Measurements from ENCODE around the gene ABCA4.
"Not testable (repeated sequence)": the region's sequence is repeated elsewhere in the genome, so short reads cannot be mapped to it uniquely, and the experiment has no call there.

ABCA4 gene

DNA sequence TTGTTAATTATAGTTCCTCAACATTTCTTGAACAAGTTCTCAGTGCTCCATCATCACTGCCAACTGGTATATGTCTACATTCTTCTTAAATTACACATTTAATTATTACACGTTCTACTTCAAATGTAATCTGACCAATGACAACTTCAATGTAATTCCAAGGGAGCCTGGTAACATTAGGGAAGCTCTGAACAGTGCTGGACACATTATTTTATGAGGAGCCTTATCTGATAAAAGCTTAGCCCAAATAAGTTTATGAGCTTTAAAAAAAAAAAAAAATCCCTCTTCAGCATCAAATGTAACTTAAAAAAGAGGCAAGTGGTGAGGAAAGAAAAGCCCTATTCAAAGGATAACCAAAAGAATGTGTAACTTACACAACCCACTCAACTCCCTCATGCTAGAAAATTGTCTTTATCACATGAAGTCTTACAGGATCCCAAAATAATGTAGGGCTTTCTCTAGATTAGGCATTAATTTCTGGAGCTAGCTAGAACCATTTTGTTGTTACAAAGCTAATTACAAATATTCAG, 35.2 kb upstream of the ABCA4 start:
- no peak overlapping the region for H3K4me3 ChIP-seq (ENCODE audit: low read depth in 1 of 2, low read length in 1 of 2)
- H3K4me1 ChIP-seq (ENCODE audit: control insufficient read depth in 1 of 2, insufficient read depth in 1 of 2, low read depth in 1 of 2, low read length in 1 of 2): no peaks in the 10 kb centered on the region
- TF ChIP-seq, protein P1, sequence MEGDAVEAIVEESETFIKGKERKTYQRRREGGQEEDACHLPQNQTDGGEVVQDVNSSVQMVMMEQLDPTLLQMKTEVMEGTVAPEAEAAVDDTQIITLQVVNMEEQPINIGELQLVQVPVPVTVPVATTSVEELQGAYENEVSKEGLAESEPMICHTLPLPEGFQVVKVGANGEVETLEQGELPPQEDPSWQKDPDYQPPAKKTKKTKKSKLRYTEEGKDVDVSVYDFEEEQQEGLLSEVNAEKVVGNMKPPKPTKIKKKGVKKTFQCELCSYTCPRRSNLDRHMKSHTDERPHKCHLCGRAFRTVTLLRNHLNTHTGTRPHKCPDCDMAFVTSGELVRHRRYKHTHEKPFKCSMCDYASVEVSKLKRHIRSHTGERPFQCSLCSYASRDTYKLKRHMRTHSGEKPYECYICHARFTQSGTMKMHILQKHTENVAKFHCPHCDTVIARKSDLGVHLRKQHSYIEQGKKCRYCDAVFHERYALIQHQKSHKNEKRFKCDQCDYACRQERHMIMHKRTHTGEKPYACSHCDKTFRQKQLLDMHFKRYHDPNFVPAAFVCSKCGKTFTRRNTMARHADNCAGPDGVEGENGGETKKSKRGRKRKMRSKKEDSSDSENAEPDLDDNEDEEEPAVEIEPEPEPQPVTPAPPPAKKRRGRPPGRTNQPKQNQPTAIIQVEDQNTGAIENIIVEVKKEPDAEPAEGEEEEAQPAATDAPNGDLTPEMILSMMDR (IDR thresholded peaks at IDR 0.05): no peak
- no peaks in the 10 kb centered on the region for H3K36me3 ChIP-seq
- no peaks in the 10 kb centered on the region for H3K9me3 ChIP-seq
- no peak overlapping the region for H3K27ac ChIP-seq
- H3K27me3 ChIP-seq: peaks cover 16% of the 10 kb centered on the region

DNA sequence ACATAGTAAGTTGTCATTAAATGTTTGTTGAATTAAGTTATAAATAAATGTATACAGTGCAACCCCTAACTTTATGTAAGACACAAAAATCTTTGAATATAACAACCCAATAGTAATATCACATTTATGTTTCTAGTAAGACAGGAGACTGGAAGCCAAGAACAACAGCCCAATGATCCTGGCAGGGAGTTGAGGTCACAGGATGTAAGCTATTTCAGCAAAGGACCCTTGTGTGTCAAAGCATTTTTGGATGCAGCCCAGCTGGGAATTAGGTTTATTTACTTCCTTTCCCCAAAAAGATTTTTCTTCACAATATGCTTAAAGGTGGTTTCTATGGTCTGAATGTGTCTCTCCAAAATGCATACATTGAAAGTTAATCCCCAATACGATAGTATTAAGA, 34.0 kb upstream of the ABCA4 start:
- Histone ChIP-seq H3K27me3 (peaks cover 7% of the 10 kb centered on the region), H3K9me3 (no peaks in the 10 kb centered on the region), H3K4me1 (ENCODE audit: control insufficient read depth in 1 of 2, insufficient read depth in 1 of 2, low read depth in 1 of 2, low read length in 1 of 2) (no peaks in the 10 kb centered on the region), H3K36me3 (no peaks in the 10 kb centered on the region), H3K4me3 (ENCODE audit: low read depth in 1 of 2, low read length in 1 of 2) (no peak overlapping the region), H3K27ac (no peak overlapping the region)
- TF ChIP-seq, protein P1 (IDR thresholded peaks at IDR 0.05): no peak

DNA sequence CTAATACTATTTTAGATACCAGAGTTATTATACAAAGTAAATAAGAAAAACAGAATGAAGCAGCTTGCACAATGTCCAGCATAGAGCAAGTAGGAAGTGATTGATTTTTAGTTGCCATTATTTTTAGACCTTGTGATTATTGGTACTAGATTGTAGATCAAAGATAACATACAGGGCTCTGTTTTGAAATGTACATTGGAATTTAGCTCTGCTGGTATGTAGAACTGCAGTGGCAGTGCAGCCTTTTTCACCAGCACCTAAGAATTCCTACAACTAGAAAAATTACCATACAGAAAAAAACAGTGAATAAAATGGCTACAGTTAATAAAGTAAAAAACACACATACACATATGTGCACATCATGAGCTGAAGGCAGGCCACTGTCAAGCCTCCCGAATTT, 32.2 kb upstream of the ABCA4 start:
- Histone ChIP-seq H3K27me3 (no peaks in the 10 kb centered on the region), H3K27ac (no peak overlapping the region), H3K4me1 (ENCODE audit: control insufficient read depth in 1 of 2, insufficient read depth in 1 of 2, low read depth in 1 of 2, low read length in 1 of 2) (no peaks in the 10 kb centered on the region), H3K4me3 (ENCODE audit: low read depth in 1 of 2, low read length in 1 of 2) (no peak overlapping the region), H3K9me3 (no peaks in the 10 kb centered on the region), H3K36me3 (no peaks in the 10 kb centered on the region)
- TF ChIP-seq, protein P1 (IDR thresholded peaks at IDR 0.05): no peak

DNA sequence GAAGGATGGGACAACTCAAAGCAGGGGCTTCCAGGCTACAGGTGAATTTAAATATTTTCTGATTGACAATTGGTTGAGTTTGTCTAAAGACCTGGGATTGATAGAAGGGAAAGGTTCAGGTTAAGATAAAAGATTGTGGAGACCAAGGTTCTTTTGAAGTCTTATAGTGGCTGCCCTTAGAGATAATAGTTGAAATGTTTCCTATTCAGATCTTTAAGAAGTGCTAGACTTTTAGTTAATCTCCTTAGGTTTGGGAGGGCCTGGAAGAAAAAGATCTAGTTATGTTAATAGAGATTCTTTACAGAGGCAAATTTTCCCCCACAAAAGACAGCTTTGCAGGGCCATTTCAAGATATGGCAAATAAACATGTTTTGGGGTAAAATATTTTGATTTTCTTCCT, 28.2 kb upstream of the ABCA4 start:
- not testable (repeated sequence) for H3K36me3 ChIP-seq; H3K9me3 ChIP-seq; H3K27ac ChIP-seq; H3K27me3 ChIP-seq; H3K4me3 ChIP-seq (ENCODE audit: low read depth in 1 of 2, low read length in 1 of 2); H3K4me1 ChIP-seq (ENCODE audit: control insufficient read depth in 1 of 2, insufficient read depth in 1 of 2, low read depth in 1 of 2, low read length in 1 of 2)

DNA sequence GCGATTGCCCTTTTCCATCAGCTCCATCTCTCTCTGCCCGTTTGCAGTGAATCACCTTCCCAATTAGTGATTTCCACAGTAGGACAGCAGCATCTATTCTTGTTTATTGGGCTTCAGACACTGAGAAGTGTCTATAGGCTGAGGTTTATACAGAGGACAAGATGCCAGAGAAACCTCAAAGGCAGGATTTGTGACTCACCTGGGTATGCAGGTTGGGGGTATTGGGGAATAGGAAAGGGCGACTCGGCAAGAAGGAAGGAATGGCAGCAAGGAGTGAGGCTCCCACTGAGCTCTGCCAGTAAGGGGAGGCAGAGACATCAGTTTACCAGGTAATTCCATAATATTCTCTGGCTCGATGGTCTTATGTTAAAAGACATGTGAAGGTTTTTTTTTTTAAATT, 25.3 kb upstream of the ABCA4 start:
- H3K4me1 ChIP-seq (ENCODE audit: control insufficient read depth in 1 of 2, insufficient read depth in 1 of 2, low read depth in 1 of 2, low read length in 1 of 2): no peaks in the 10 kb centered on the region
- H3K9me3 ChIP-seq: no peaks in the 10 kb centered on the region
- TF ChIP-seq, protein P1 (IDR thresholded peaks at IDR 0.05): no peak
- no peaks in the 10 kb centered on the region for H3K36me3 ChIP-seq
- no peak overlapping the region for H3K27ac ChIP-seq
- no peaks in the 10 kb centered on the region for H3K27me3 ChIP-seq
- no peak overlapping the region for H3K4me3 ChIP-seq (ENCODE audit: low read depth in 1 of 2, low read length in 1 of 2)

DNA sequence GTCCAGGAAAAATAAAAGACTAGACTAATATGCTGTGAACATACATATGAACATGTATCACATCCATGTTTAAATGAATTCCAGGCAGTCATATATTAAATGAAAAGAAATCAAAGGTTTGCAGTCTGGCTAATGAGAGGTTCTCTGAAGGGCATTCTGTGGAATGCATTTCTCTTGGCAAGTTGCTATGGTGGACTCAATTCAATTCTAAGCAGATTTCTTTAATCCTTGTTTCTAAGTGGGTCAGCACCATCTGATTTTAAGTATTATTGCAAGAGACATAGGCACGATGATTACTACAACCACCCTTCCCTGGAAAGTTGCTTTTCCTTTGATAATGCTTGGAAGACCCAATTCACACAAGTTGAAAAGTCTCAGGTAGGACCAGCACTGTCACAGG, 23.9 kb upstream of the ABCA4 start:
- TF ChIP-seq, protein P1 (IDR thresholded peaks at IDR 0.05): no peak
- no peak overlapping the region for H3K27ac ChIP-seq
- no peaks in the 10 kb centered on the region for H3K4me1 ChIP-seq (ENCODE audit: control insufficient read depth in 1 of 2, insufficient read depth in 1 of 2, low read depth in 1 of 2, low read length in 1 of 2)
- no peaks in the 10 kb centered on the region for H3K36me3 ChIP-seq
- H3K27me3 ChIP-seq: peaks cover 5% of the 10 kb centered on the region
- no peaks in the 10 kb centered on the region for H3K9me3 ChIP-seq
- no peak overlapping the region for H3K4me3 ChIP-seq (ENCODE audit: low read depth in 1 of 2, low read length in 1 of 2)

Measured in neutrophil (primary cell).